Mesodermal cell (in vitro differentiated cells): ENCODE results near the gene SPRR1B. TPM values are rescaled to one million over a fixed set of nuclear protein-coding genes. Genes with fewer than 3 reads are reported as not detected.

Source experiments
- H3K27ac ChIP-seq: 2 replicates; pipeline ENCODE4 v1.7.0; 2013; ENCODE audit warnings: mild to moderate bottlenecking, low read depth, low read length, moderate library complexity; ENCODE audit not compliant: severe bottlenecking
- H3K36me3 ChIP-seq: 2 replicates; pipeline ENCODE4 v1.7.1; 2013; ENCODE audit warnings: mild to moderate bottlenecking, low read length, moderate library complexity; ENCODE audit not compliant: control insufficient read depth, insufficient read depth
- H3K4me1 ChIP-seq: one replicate; pipeline ENCODE4 v1.7.1; 2013; ENCODE audit warnings: mild to moderate bottlenecking, low read length; ENCODE audit not compliant: insufficient read depth, control insufficient read depth, poor library complexity, severe bottlenecking
- H3K4me3 ChIP-seq: 2 replicates; pipeline ENCODE4 v1.7.0; 2013; ENCODE audit warnings: low read length, control low read depth, mild to moderate bottlenecking; ENCODE audit not compliant: insufficient read depth, poor library complexity, severe bottlenecking; ENCODE audit errors: extremely low read depth
- H3K9me3 ChIP-seq: 2 replicates; pipeline ENCODE4 v1.7.1; 2013; ENCODE audit warnings: mild to moderate bottlenecking, low read length, moderate library complexity; ENCODE audit not compliant: control insufficient read depth
- WGBS, 2 experiments: methylation state at CpG; one replicate each; pipeline ENCODE4 v1.1.5; 2013; ENCODE audit warnings: missing lambda C conversion rate in 2 of 2; ENCODE audit not compliant: insufficient coverage in 2 of 2; 5-methylcytosine and 5-hydroxymethylcytosine counted together
- polyA plus RNA-seq, 2 experiments: library from polyadenylated mRNA; stranded (reverse); fragments of 50-300 nt; gene quantifications; one replicate each; pipeline ENCODE4 v1.2.3, GENCODE V29; 2013

SPRR1B gene
- not detected for polyA plus RNA-seq (2013, experiment 1 of 2)
- not detected for polyA plus RNA-seq (2013, experiment 2 of 2)

DNA sequence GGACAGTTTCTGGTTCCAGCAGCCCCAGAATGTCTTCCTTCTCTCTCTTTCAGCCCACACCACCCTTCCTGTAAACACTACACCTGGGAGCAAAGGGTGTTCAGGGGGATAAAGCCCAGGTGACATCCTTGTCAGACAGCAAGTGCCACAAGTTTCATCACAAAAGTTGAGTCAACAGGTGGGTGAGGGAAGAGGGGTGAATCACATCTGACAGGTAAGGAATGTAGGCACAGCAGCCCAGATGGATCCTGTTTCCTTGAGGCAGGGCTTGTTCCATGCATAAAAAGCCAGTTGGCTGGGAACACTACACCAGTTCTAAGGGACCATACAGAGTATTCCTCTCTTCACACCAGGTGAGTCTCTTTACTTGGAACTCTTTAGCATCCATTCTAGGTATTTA, at the start of gene SPRR1B:
Gene SPRR1B, plus strand, starts transcription at position 309 of the 400 bp plus-strand sequence. CDS start 1,143 bp downstream, outside the sequence.
- Histone ChIP-seq H3K4me3 (no peak within 1 kb of the TSS), H3K9me3 (no peaks in the 10 kb centered on the region), H3K27ac (no peak within 1 kb of the TSS), H3K4me1 (peaks cover 11% of the 10 kb centered on the region), H3K36me3 (no peaks in the 10 kb centered on the region)

GRCh38 chr1:152982076-152982475, 48.9 kb upstream of the SPRR1B start:
- no peak overlapping the region for H3K4me3 ChIP-seq
- WGBS, 2 experiments: 83 to 87% methylated on average over 3 to 4 of the region's 4 CpGs
- H3K4me1 ChIP-seq: no peaks in the 10 kb centered on the region
- no peak overlapping the region for H3K27ac ChIP-seq
- H3K9me3 ChIP-seq: peaks cover 5% of the 10 kb centered on the region
- H3K36me3 ChIP-seq: no peaks in the 10 kb centered on the region

DNA sequence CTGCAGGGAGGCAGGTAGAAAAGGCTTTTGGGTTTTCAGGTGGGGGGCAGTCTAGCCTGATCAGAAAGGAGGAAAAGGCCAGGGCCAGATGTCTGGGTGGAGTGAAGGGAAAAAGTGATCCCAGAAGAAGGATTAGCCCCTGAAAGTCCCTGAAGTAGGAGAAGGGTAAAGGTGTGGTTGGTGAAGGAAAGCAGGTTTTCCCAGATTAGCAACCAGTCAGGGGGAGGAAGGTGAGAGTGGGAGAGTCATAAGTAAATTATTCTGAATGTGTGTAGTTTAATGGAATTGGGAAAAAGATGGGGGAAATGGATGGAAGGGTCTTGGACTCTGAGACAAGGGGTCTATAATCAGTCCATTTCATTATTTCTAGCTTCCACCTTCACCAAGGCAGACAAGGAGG, 47.8 kb upstream of the SPRR1B start:
- no peaks in the 10 kb centered on the region for H3K4me1 ChIP-seq
- H3K27ac ChIP-seq: no peak overlapping the region
- no peak overlapping the region for H3K4me3 ChIP-seq
- no peaks in the 10 kb centered on the region for H3K36me3 ChIP-seq
- H3K9me3 ChIP-seq: peaks cover 5% of the 10 kb centered on the region

DNA sequence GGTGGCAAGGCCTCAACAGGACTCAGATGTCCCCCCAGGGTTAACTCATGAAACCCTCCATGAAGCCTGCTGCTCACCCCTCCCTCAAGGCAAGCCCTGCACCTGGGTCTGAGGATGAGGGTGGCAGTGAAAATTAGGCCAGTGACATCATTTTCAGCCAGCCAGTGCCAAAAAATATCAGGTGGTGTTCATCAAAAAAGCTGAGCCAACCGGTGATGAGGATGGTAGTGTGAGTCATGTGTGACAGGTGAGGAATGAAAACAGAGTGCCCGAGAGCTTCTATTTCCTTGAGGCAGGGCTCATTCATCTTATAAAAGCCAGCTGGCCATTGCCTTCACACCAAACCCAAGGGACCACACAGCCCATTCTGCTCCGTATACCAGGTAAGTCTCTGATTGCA, 47.3 kb upstream of the SPRR1B start, which contains the start of gene SPRR1A:
Gene SPRR1A, plus strand, starts transcription at position 339 of the 400 bp plus-strand sequence. CDS start 1,150 bp downstream, outside the sequence.
- Histone ChIP-seq H3K27ac (no peak within 1 kb of the TSS), H3K36me3 (no peaks in the 10 kb centered on the region), H3K4me1 (no peaks in the 10 kb centered on the region), H3K4me3 (no peak within 1 kb of the TSS), H3K9me3 (peaks cover 5% of the 10 kb centered on the region)
- 80 to 100% methylated on average over 1 of the region's 3 CpGs for WGBS, 2 experiments

DNA sequence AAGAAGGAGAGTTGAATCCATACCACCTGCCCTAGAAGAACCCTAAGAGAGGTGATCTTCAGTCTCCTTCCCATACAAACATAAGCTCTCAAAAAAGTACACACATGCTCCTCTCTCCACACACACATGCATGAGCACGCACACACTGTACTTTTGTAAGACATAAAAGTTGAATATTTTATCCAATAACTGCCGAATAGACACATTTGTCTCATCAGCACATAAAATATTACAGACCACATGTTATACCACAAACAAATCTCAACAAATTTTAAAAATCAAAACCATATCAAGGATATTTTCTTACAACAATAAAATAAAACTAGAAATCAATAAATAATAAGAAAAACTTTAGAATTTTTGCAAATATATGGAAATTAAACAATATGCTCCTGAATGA, 44.4 kb upstream of the SPRR1B start:
- Histone ChIP-seq H3K4me1 (no peaks in the 10 kb centered on the region), H3K27ac (no peak overlapping the region), H3K4me3 (no peak overlapping the region), H3K9me3 (peaks cover 5% of the 10 kb centered on the region), H3K36me3 (no peaks in the 10 kb centered on the region)
- 63 to 80% methylated on average over 1 to 2 of the region's 2 CpGs for WGBS, 2 experiments

GRCh38 chr1:152993186-152993585, 37.8 kb upstream of the SPRR1B start:
- Histone ChIP-seq H3K27ac (no peak overlapping the region), H3K36me3 (no peaks in the 10 kb centered on the region), H3K9me3 (peaks cover 6% of the 10 kb centered on the region), H3K4me3 (no peak overlapping the region), H3K4me1 (no peaks in the 10 kb centered on the region)
- 91% methylated on average over 5 of the region's 6 CpGs; no CpG with 5 or more reads in 1 of the 2 experiments for WGBS, 2 experiments

- H3K9me3 ChIP-seq: peaks cover 6% of the 10 kb centered on the region
- H3K4me1 ChIP-seq: no peaks in the 10 kb centered on the region
- no CpG with 5 or more reads among the region's 1 CpG for WGBS, 2 experiments
- H3K36me3 ChIP-seq: no peaks in the 10 kb centered on the region
- H3K27ac ChIP-seq: no peak overlapping the region
- H3K4me3 ChIP-seq: no peak overlapping the region
These were observed 35.2 kb upstream of the SPRR1B start for GRCh38 chr1:152995842-152996241.

- no peaks in the 10 kb centered on the region for H3K36me3 ChIP-seq
- whole genome bisulfite sequencing, 2 experiments: 38 to 44% methylated on average over 3 to 4 of the region's 5 CpGs
- peaks cover 6% of the 10 kb centered on the region for H3K9me3 ChIP-seq
These were observed 34.2 kb upstream of the SPRR1B start for GRCh38 chr1:152996633-152997400.

DNA sequence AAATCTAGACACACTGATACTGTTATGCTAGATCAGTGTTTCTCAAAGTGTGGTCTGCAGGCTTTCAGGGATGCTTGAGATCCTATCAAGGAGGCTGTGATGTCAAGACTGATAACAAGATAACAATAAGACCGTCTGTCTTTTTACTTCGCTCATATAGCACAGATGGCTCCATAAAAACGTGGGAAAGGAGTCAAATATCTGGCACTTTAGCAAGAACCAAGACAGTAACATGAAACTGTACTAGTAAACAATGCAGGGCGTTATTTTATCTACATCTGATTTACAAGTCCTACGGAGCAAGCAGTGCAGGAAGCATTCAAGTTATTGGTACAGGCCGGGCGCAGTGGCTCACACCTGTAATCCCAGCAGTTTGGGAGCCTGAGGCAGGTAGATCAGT, 33.1 kb upstream of the SPRR1B start:
- WGBS, 2 experiments: 61 to 86% methylated on average over 5 to 7 of the region's 7 CpGs
- no peak overlapping the region for H3K4me3 ChIP-seq
- H3K27ac ChIP-seq: no peak overlapping the region
- peaks cover 6% of the 10 kb centered on the region for H3K9me3 ChIP-seq
- no peaks in the 10 kb centered on the region for H3K4me1 ChIP-seq
- no peaks in the 10 kb centered on the region for H3K36me3 ChIP-seq

More at GRCh38 chr1:152996633-152997400, 34.2 kb upstream of the SPRR1B start:
- no peak overlapping the region for H3K4me3 ChIP-seq
- H3K27ac ChIP-seq: peak overlapping the region; percentile 18
- H3K4me1 ChIP-seq: no peaks in the 10 kb centered on the region

GRCh38 chr1:152998476-152998875, 32.5 kb upstream of the SPRR1B start:
- H3K36me3 ChIP-seq: no peaks in the 10 kb centered on the region
- H3K9me3 ChIP-seq: peaks cover 6% of the 10 kb centered on the region
- no peak overlapping the region for H3K27ac ChIP-seq
- WGBS, 2 experiments: 80 to 100% methylated on average over 1 to 4 of the region's 4 CpGs
- H3K4me1 ChIP-seq: no peaks in the 10 kb centered on the region
- no peak overlapping the region for H3K4me3 ChIP-seq

DNA sequence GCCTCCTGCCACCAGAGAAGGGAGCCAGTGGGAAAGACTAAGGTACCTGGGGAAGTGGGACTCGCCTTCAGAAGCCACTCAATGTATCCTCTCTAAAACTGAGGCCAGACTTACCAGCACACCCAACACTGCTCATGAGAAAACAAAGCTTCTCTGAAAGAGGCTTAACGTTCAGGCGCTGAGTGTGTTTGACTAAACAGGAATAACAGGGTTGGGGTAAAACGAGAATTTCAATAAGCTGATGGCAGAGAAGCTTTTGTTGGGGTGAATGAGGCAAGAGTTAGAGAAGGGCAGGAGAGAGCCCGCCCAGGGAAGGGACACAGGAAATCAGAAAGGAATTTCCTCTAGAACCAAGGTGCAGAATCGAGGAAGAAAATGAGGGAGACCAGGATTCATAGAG, 31.2 kb upstream of the SPRR1B start:
- no peaks in the 10 kb centered on the region for H3K4me1 ChIP-seq
- 82 to 88% methylated on average over 3 to 5 of the region's 6 CpGs for WGBS, 2 experiments
- peaks cover 6% of the 10 kb centered on the region for H3K9me3 ChIP-seq
- no peak overlapping the region for H3K27ac ChIP-seq
- no peaks in the 10 kb centered on the region for H3K36me3 ChIP-seq
- H3K4me3 ChIP-seq: no peak overlapping the region
